MM.1S (cell line): ENCODE measurements around the gene ALB.

ENCODE experiments used
- CTCF ChIP-seq: fragments of 300-600 bp; sonication (generic); IDR thresholded peaks from 2 replicates; pipeline ENCODE4 v1.5.1; 2016; ENCODE audit warnings: antibody characterized with exemption, low read length, mixed read lengths
- EZH2phosphoT487 ChIP-seq: fragments of 300-600 bp; sonication (generic); IDR thresholded peaks from 2 replicates; pipeline ENCODE4 v1.6.1; 2018; ENCODE audit warnings: antibody characterized with exemption, low read length

GRCh38 chr4:73375328-73375741 is 28.8 kb upstream of the ALB start:
- TF ChIP-seq CTCF (no peak), EZH2phosphoT487 (no peak)
